Adrenal gland (tissue), 12 donors: Measurements from ENCODE around the gene NHEJ1. TPM values are rescaled to one million over a fixed set of nuclear protein-coding genes. Genes with fewer than 3 reads are reported as not detected.

Source experiments
- DNase-seq, 7 donors: peaks; one replicate each; pipeline ENCODE4 v3.0.0-alpha.2; 2019 to 2020
- H3K27ac ChIP-seq, 5 donors: fragments of 200-600 bp; sonication (generic) in 4 of 5; 1 replicate in 3 of 5; 2 replicates in 2 of 5; pipeline versions ENCODE4 v1.5.1 to v1.8.0; 2016 to 2020; ENCODE audit warnings: mild to moderate bottlenecking in 1 of 5
- H3K27me3 ChIP-seq: fragments of 200-600 bp; 2 replicates; pipeline ENCODE4 v1.8.0; 2021
- H3K36me3 ChIP-seq, 2 donors: fragments of 200-600 bp; replicated peaks in 1 of 2; 1 replicate in 1 of 2; 2 replicates in 1 of 2; pipeline versions ENCODE4 v1.5.1 to v1.8.0; 2018 to 2022
- H3K4me1 ChIP-seq, 2 donors: fragments of 200-600 bp; replicated peaks in 1 of 2; 1 replicate in 1 of 2; 2 replicates in 1 of 2; pipeline versions ENCODE4 v1.5.1 to v1.8.0; 2018 to 2021
- H3K4me3 ChIP-seq, 4 donors: fragments of 200-600 bp; sonication (generic) in 3 of 4; one replicate each; pipeline ENCODE4 v1.5.1; 2016 to 2018
- H3K9me3 ChIP-seq, 3 donors: fragments of 200-600 bp; sonication (generic) in 1 of 3; replicated peaks in 1 of 3; 1 replicate in 2 of 3; 2 replicates in 1 of 3; pipeline versions ENCODE4 v1.5.1 to v1.8.0; 2016 to 2021
- POLR2A ChIP-seq, 2 donors: fragments of 450-650 bp; IDR thresholded peaks; one replicate each; pipeline ENCODE4 v1.6.1; 2017; ENCODE audit warnings: antibody characterized with exemption in 2 of 2, mild to moderate bottlenecking in 2 of 2, moderate library complexity in 1 of 2
- WGBS, 4 donors: extraction: QIAGEN DNeasy Blood & Tissue Kit in 2 of 4; methylation state at CpG; one replicate each; pipeline versions ENCODE4 v1.1.5 to v1.1.7; 2013 to 2017; 5-methylcytosine and 5-hydroxymethylcytosine counted together
- intact Hi-C, 2 donors: fragments of 100-400 bp; cut with DNase I; formaldehyde crosslinking; loops; one replicate each; pipeline versions ENCODE4 v1.14.1 to v1.15.0; 2022 to 2023
- polyA plus RNA-seq, 3 donors: library from polyadenylated mRNA; stranded (reverse); fragments of 200-250 nt in 2 of 3; fragments of 350-450 nt in 1 of 3; fragmentation: Illumina TruSeq in 1 of 3; extraction: RNeasy Lipid Tissue Mini Kit (QIAGEN cat#74804) in 1 of 3; gene quantifications; one replicate each; pipeline ENCODE4 v1.2.3, GENCODE V29; 2013 to 2014
- total RNA-seq, 9 donors: library from RNA; depleted of rRNA in 4 of 9; stranded (reverse); fragments of >200 nt in 4 of 9; fragments of 120-200 nt in 1 of 9; fragmentation: NEBNext Ultra II Directional in 1 of 9; extraction: Animal tissue kit (Norgen Biotek cat#: 25700) in 1 of 9; gene quantifications; one replicate each; pipeline versions ENCODE4 v1.1.0 to v1.2.4, GENCODE V29; 2013 to 2023
- TF ChIP-seq, protein P1 (sequence below), 6 experiments: fragments of 450-650 bp in 4 of 6; fragments of 200-600 bp in 2 of 6; sonication (generic) in 1 of 6; IDR thresholded peaks; 1 replicate in 5 of 6; 2 replicates in 1 of 6; pipeline versions ENCODE4 v1.5.1 to v1.8.0; 2016 to 2021; ENCODE audit warnings: antibody characterized with exemption in 6 of 6, mild to moderate bottlenecking in 2 of 6, moderate library complexity in 1 of 6
- donor health status: healthy with polysubstance abuse.
- donor health status: Bipolar disorder and iron deficiency.
- donor health status: DM: yes; HTN: yes; CAD: no.
- donor health status: DM: no; HTN: no; CAD: no.
- donor health status: DM: no; HTN: no; CAD: no.
- donor health status: DM: yes; HTN: yes; CAD: no.

Gene NHEJ1
- total and polyA plus RNA-seq, 12 donors, result 5.7 to 26.0 (median 17.1) TPM

DNA sequence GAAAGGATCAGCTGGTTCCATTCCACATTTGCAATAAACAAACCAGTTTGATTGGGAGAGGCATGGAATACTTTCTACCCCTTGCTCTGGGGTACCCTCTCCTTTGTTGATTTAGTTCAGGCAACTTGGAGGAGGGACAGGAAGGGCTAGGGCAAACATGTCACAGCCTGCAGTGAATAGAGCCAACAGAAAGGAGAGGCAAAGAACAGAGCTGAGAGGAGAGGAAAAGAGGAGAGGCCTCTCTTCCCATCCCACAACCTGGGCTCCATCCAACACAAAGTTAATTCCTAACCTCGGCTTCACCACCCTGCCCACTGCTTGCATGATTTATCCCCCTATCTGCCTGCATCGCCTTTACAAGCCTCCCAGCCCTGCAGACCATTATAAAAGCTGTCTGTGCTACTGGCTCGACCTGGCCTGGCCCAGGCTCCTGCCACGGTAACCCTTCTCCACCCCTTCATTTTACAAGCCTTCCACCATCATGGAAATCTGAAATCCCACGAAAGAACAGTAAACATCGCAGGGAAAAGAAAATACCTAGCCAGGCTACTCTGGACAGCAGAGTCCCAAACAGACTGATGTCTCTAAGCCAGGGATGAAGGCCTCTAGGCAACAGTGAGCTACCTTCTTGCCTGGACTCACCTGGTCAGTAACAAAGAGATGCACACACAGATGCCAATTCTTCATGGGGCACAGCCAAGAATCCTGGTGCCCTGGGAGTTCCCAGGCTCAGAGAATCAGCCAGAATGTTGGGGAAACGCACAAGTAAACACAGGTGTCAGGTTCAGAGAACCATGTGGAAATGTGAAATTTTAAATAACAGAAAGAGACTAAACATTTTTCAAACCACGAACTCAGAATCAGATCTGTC is 43.6 kb downstream of the NHEJ1 start:
- H3K4me1 ChIP-seq, result no peaks in the 10 kb centered on the region
- WGBS, 4 donors, result 81 to 90% (median 87%) methylated on average over 8 of the region's 8 CpGs
- no peak for TF ChIP-seq POLR2A (IDR thresholded peaks at IDR 0.05)
- TF ChIP-seq, protein P1, sequence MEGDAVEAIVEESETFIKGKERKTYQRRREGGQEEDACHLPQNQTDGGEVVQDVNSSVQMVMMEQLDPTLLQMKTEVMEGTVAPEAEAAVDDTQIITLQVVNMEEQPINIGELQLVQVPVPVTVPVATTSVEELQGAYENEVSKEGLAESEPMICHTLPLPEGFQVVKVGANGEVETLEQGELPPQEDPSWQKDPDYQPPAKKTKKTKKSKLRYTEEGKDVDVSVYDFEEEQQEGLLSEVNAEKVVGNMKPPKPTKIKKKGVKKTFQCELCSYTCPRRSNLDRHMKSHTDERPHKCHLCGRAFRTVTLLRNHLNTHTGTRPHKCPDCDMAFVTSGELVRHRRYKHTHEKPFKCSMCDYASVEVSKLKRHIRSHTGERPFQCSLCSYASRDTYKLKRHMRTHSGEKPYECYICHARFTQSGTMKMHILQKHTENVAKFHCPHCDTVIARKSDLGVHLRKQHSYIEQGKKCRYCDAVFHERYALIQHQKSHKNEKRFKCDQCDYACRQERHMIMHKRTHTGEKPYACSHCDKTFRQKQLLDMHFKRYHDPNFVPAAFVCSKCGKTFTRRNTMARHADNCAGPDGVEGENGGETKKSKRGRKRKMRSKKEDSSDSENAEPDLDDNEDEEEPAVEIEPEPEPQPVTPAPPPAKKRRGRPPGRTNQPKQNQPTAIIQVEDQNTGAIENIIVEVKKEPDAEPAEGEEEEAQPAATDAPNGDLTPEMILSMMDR (IDR thresholded peaks at IDR 0.05), result no peak
- DNase-seq, result no peak
- no peaks in the 10 kb centered on the region for H3K9me3 ChIP-seq
- H3K4me3 ChIP-seq, result no peak overlapping the region
- no peaks in the 10 kb centered on the region for H3K36me3 ChIP-seq
- H3K27ac ChIP-seq, result no peak overlapping the region
- intact Hi-C loops, result loop anchor here (5.0 to 10.0 kb wide), 2 partner anchors 40 to 62 kb away; no protein-coding TSS in a partner anchor
- no peaks in the 10 kb centered on the region for H3K27me3 ChIP-seq

DNA sequence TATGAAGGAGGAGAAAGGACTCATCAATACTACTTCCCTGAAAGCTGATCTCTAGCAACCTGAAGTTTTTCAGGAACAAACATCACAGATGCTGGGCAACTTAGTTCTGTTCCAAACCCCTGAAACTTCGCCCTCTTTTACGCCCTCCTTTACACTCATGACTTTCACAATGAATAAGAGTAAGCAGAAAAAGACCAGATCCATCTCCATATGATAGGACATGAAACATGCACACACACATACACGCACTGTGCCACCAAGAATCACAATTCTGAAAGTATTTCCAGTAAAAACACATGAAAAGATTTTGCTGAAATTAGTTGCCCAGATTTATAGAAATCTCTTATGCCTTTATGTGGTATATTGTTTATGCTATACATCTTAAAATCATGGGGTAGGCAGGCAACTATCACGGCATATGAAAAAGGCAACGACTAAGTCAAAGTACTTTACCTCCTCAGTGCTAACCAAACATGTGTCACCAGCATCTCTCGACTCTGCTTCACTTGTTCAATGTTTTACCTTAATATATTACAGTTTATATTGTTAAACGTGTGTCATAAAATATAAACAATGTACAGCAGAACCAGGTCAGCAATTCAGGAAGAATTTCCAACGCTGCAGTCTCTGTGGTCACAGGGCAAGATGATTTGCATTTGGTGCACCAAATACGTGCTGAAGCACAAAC is 47.8 kb downstream of the NHEJ1 start:
- intact Hi-C loops, result loop anchor here in 1 of 2 donors (10.0 kb wide), 1 partner anchor 58 kb away; no protein-coding TSS in a partner anchor
- no peaks in the 10 kb centered on the region for H3K27me3 ChIP-seq
- H3K27ac ChIP-seq, result no peak overlapping the region
- no peaks in the 10 kb centered on the region for H3K36me3 ChIP-seq
- H3K9me3 ChIP-seq, result no peaks in the 10 kb centered on the region
- H3K4me3 ChIP-seq, result no peak overlapping the region
- TF ChIP-seq, protein P1 (IDR thresholded peaks at IDR 0.05), result no peak
- no peak for TF ChIP-seq POLR2A (IDR thresholded peaks at IDR 0.05)
- H3K4me1 ChIP-seq, result no peaks in the 10 kb centered on the region
- WGBS, 4 donors, result 86 to 87% (median 87%) methylated on average over 9 of the region's 9 CpGs
- DNase-seq, result no peak

DNA sequence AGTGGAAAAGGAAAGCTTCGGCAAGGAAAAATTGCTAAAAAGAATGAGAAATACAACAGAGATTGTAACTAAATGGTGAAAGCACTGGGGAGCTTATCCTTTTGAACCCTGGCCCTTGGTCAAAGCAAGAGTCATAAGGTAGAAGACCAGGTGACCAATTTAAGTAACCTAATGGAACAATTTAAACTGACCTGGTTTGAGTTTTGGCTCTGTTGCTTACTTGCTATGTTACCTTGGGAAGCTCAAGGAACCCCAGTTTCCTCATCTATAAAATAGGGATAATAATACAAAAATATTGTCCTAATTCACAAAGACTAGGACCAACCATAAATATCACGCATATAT is 48.6 kb downstream of the NHEJ1 start:
- Histone ChIP-seq H3K27ac (no peak overlapping the region), H3K27me3 (no peaks in the 10 kb centered on the region), H3K36me3 (no peaks in the 10 kb centered on the region), H3K4me1 (no peaks in the 10 kb centered on the region), H3K4me3 (no peak overlapping the region), H3K9me3 (no peaks in the 10 kb centered on the region)
- TF ChIP-seq POLR2A (IDR thresholded peaks at IDR 0.05), result no peak
- TF ChIP-seq, protein P1 (IDR thresholded peaks at IDR 0.05), result no peak
- 92 to 98% (median 95%) methylated on average over 2 of the region's 2 CpGs for WGBS, 4 donors
- intact Hi-C loops, result loop anchor here in 1 of 2 donors (10.0 kb wide), 1 partner anchor 57 kb away; no protein-coding TSS in a partner anchor
- DNase-seq, result no peak

DNA sequence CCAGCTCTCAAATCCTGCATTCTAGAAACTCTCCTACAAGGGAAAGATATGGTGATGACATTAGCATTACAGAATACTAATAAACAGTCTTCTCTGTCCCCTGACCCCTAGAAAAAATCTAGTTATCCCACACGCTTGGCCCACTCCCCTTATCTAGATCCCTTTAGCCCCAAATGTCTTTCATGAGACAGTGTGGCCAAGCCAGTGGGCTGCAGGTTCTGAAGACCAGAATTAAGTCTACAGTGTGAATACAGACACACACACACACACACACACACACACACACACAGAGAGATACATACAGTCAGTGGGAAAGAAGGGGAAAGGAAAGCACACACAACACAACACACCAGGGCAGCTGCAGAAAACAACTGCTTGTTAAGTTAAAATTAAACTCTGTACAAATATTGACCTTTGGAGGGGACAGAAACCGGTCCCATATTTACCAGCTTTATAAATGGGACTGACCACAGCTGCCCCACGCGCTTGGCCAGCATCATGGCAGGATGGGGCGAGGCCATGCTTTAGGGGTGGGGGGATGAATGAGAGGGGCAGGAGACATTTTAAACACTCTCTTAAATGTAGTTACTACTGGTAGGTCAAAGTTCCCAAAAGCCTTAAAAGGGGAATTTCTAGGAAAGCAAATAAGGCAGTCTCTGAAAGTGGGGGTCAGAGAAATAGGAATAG is 49.1 kb downstream of the NHEJ1 start:
- Histone ChIP-seq H3K9me3 (no peaks in the 10 kb centered on the region), H3K36me3 (no peaks in the 10 kb centered on the region), H3K4me3 (no peak overlapping the region), H3K27me3 (no peaks in the 10 kb centered on the region), H3K4me1 (no peaks in the 10 kb centered on the region), H3K27ac (no peak overlapping the region)
- intact Hi-C loops, result loop anchor here in 1 of 2 donors (10.0 kb wide), 1 partner anchor 57 kb away; no protein-coding TSS in a partner anchor
- no peak for DNase-seq
- no peak for TF ChIP-seq POLR2A (IDR thresholded peaks at IDR 0.05)
- TF ChIP-seq, protein P1 (IDR thresholded peaks at IDR 0.05), result no peak
- 97 to 98% (median 97%) methylated on average over 5 of the region's 5 CpGs for WGBS, 4 donors
